Panc1 (cell line): ENCODE data around the gene MRPL43. TPM values are rescaled to one million over a fixed set of nuclear protein-coding genes. Genes with fewer than 3 reads are reported as not detected.

Experiments used
- ATAC-seq: fragments of 200-7000 bp; cut with Tn5 transposase; 2 replicates; pipeline ENCODE4 v1.9.1; 2020; ENCODE audit warnings: mild to moderate bottlenecking, moderate library complexity
- BruUV-seq: library from RNA; stranded (reverse); fragments of 400-500 nt; replicated peaks from 2 replicates; lab custom pipeline; 2021; lab: Mats Ljungman, UMichigan
- CTCF ChIA-PET: fragments of 300-600 bp; sonication (Branson Sonifier 250); formaldehyde crosslinking; loops from one replicate; lab custom pipeline; 2022; ENCODE audit warnings: antibody characterized with exemption; lab: Charles Lee
- POLR2A ChIA-PET: fragments of 300-600 bp; sonication (Branson Sonifier 250); formaldehyde crosslinking; loops from one replicate; lab custom pipeline; 2022; ENCODE audit warnings: antibody characterized with exemption; lab: Charles Lee
- DNase-seq: peaks from one replicate; pipeline ENCODE4 v3.0.0-alpha.2; 2010; ENCODE audit warnings: low read depth, low spot score
- H3K27ac ChIP-seq: 2 replicates; pipeline ENCODE4 v1.5.1; 2011; ENCODE audit warnings: mild to moderate bottlenecking, low read length, inconsistent platforms
- H3K27me3 ChIP-seq: fragments of 200-500 bp; sonication (Bioruptor generic); 2 replicates; pipeline ENCODE4 v1.6.0; 2014; ENCODE audit warnings: low read length, inconsistent platforms; ENCODE audit not compliant: control insufficient read depth, insufficient read depth
- H3K36me3 ChIP-seq: fragments of 200-500 bp; sonication (Bioruptor generic); 2 replicates; pipeline ENCODE4 v1.5.1; 2014; ENCODE audit warnings: inconsistent platforms, mild to moderate bottlenecking, low read length, moderate library complexity; ENCODE audit not compliant: control insufficient read depth, insufficient read depth
- H3K4me1 ChIP-seq: 2 replicates; pipeline ENCODE4 v1.5.1; 2011; ENCODE audit warnings: inconsistent platforms, mild to moderate bottlenecking, low read length, moderate library complexity; ENCODE audit not compliant: control insufficient read depth, insufficient read depth
- H3K4me3 ChIP-seq, 2 experiments: 2 replicates each; pipeline ENCODE4 v1.5.1; 2011 to 2012; ENCODE audit warnings: low read depth in 2 of 2, low read length in 2 of 2, mild to moderate bottlenecking in 2 of 2, inconsistent platforms in 1 of 2, moderate library complexity in 1 of 2
- H3K9me3 ChIP-seq: fragments of 200-500 bp; sonication (Bioruptor generic); 2 replicates; pipeline ENCODE4 v1.5.1; 2014; ENCODE audit warnings: low read depth, mild to moderate bottlenecking, inconsistent platforms, low read length, moderate library complexity; ENCODE audit not compliant: control insufficient read depth, insufficient read depth
- POLR2AphosphoS5 ChIP-seq: IDR thresholded peaks from 2 replicates; pipeline ENCODE4 v1.6.1; 2012; ENCODE audit warnings: mild to moderate bottlenecking, low read depth, low read length, moderate library complexity
- SIN3A ChIP-seq: IDR thresholded peaks from 2 replicates; pipeline ENCODE4 v1.6.1; 2012; ENCODE audit warnings: low read depth, mild to moderate bottlenecking, low read length, moderate library complexity, borderline replicate concordance; ENCODE audit not compliant: insufficient read depth
- TCF7L2 ChIP-seq: IDR thresholded peaks from 2 replicates; pipeline ENCODE4 v1.6.1; 2011; ENCODE audit warnings: mild to moderate bottlenecking, low read depth, low read length, inconsistent platforms
- in situ Hi-C: cut with HindIII; loops from 2 replicates; pipeline ENCODE4 v1.10.0; 2016; ENCODE audit warnings: low sequenced_read_pairs, low pct_unique_long_range_greater_than_20kb
- intact Hi-C: fragments of 100-400 bp; cut with micrococcal nuclease; formaldehyde crosslinking; loops from one replicate; pipeline ENCODE4 v1.10.0; 2022; ENCODE audit not compliant: unreplicated experiment
- total RNA-seq: library from RNA; stranded (reverse); gene quantifications from one replicate; pipeline ENCODE4 v1.2.1, GENCODE V29; 2021; ENCODE audit not compliant: unreplicated experiment
- TF ChIP-seq, protein P1 (sequence below): fragments of 450-650 bp; IDR thresholded peaks from 2 replicates; pipeline ENCODE4 v1.5.1; 2017; ENCODE audit warnings: mild to moderate bottlenecking
- TF ChIP-seq, protein P2 (sequence below), 2 experiments: IDR thresholded peaks; 2 replicates each; pipeline ENCODE4 v1.6.1; 2011 to 2012; ENCODE audit warnings: low read depth in 2 of 2, control low read depth in 1 of 2, low read length in 1 of 2, mild to moderate bottlenecking in 1 of 2, moderate library complexity in 1 of 2; ENCODE audit not compliant: insufficient read depth in 1 of 2

The MRPL43 gene
- total RNA-seq, 1 experiment from 2014 or later = 108 TPM

DNA sequence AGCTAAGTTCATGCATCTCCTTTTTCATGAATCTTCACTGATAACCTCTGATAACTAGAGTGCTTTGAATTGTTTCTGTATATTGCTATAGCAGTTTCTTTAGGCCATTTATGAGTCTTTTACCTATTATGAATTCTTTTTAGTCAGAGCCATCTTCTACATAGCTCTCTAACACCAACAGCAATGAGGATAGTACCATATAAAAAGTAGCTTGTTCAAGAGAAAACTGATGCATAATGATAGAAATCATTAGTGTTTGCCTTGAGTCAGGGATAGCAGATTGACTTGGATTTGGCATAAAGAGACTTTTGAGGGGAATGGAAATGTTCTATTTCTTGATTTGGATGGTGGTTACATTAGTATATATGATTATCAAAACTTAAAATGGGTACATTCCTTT is 43.8 kb downstream of the MRPL43 start:
- Histone ChIP-seq H3K4me1 (no peaks in the 10 kb centered on the region), H3K27me3 (no peaks in the 10 kb centered on the region), H3K4me3 (no peak overlapping the region), H3K9me3 (no peaks in the 10 kb centered on the region), H3K36me3 (peaks cover 63% of the 10 kb centered on the region), H3K27ac (no peak overlapping the region)
- no peak for DNase-seq
- POLR2A ChIA-PET = interaction anchor here (0.6 kb wide), 1 partner anchor 463 kb away, joined by 4 read pairs; no protein-coding TSS in a partner anchor
- ATAC-seq = no peak
- in situ Hi-C loops (no loop called here), intact Hi-C loops (no loop called here)
- CTCF ChIA-PET = interaction anchor here (0.6 kb wide), 1 partner anchor 11 kb away, joined by 4 read pairs; no protein-coding TSS in a partner anchor
- no peak for TF ChIP-seq SIN3A
- TF ChIP-seq, protein P1, sequence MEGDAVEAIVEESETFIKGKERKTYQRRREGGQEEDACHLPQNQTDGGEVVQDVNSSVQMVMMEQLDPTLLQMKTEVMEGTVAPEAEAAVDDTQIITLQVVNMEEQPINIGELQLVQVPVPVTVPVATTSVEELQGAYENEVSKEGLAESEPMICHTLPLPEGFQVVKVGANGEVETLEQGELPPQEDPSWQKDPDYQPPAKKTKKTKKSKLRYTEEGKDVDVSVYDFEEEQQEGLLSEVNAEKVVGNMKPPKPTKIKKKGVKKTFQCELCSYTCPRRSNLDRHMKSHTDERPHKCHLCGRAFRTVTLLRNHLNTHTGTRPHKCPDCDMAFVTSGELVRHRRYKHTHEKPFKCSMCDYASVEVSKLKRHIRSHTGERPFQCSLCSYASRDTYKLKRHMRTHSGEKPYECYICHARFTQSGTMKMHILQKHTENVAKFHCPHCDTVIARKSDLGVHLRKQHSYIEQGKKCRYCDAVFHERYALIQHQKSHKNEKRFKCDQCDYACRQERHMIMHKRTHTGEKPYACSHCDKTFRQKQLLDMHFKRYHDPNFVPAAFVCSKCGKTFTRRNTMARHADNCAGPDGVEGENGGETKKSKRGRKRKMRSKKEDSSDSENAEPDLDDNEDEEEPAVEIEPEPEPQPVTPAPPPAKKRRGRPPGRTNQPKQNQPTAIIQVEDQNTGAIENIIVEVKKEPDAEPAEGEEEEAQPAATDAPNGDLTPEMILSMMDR = no peak
- no peak for TF ChIP-seq POLR2AphosphoS5
- TF ChIP-seq, protein P2, sequence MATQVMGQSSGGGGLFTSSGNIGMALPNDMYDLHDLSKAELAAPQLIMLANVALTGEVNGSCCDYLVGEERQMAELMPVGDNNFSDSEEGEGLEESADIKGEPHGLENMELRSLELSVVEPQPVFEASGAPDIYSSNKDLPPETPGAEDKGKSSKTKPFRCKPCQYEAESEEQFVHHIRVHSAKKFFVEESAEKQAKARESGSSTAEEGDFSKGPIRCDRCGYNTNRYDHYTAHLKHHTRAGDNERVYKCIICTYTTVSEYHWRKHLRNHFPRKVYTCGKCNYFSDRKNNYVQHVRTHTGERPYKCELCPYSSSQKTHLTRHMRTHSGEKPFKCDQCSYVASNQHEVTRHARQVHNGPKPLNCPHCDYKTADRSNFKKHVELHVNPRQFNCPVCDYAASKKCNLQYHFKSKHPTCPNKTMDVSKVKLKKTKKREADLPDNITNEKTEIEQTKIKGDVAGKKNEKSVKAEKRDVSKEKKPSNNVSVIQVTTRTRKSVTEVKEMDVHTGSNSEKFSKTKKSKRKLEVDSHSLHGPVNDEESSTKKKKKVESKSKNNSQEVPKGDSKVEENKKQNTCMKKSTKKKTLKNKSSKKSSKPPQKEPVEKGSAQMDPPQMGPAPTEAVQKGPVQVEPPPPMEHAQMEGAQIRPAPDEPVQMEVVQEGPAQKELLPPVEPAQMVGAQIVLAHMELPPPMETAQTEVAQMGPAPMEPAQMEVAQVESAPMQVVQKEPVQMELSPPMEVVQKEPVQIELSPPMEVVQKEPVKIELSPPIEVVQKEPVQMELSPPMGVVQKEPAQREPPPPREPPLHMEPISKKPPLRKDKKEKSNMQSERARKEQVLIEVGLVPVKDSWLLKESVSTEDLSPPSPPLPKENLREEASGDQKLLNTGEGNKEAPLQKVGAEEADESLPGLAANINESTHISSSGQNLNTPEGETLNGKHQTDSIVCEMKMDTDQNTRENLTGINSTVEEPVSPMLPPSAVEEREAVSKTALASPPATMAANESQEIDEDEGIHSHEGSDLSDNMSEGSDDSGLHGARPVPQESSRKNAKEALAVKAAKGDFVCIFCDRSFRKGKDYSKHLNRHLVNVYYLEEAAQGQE (IDR thresholded peaks at IDR 0.05; ENCODE audit: insufficient read depth in 1 of 2, low read depth in 2 of 2, low read length in 1 of 2) = no peak
- no peak for TF ChIP-seq TCF7L2
- TSS peak; percentile 33 for BruUV-seq

DNA sequence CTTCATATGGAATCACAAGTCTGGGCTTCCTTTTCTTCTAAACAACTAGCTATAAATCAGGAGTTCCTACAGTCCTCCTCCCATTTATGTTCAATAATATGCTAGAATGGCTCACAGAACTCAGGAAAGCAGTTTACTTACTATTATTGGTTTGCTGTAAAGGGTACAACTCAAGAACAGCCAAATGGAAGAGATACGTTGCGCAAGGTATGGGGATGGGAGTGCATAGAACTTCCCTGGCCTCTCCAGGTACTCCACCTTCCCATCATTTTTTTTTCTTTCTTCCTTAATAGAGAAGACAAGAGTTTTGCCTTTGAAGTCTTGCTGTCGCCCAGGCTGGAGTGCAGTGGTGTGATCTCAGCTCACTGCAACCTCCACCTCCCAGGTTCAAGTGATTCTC is 45.1 kb downstream of the MRPL43 start:
- no peak overlapping the region for H3K4me3 ChIP-seq
- peaks cover 60% of the 10 kb centered on the region for H3K36me3 ChIP-seq
- TF ChIP-seq SIN3A (no peak), TCF7L2 (no peak), POLR2AphosphoS5 (no peak)
- TF ChIP-seq, protein P2 (IDR thresholded peaks at IDR 0.05; ENCODE audit: insufficient read depth in 1 of 2, low read depth in 2 of 2, low read length in 1 of 2) = no peak
- TF ChIP-seq, protein P1 = no peak
- DNase-seq = no peak
- in situ Hi-C loops = no loop called here
- CTCF ChIA-PET = no interaction called here
- no peaks in the 10 kb centered on the region for H3K4me1 ChIP-seq
- POLR2A ChIA-PET = no interaction called here
- no TSS peak for BruUV-seq
- H3K9me3 ChIP-seq = no peaks in the 10 kb centered on the region
- H3K27ac ChIP-seq = no peak overlapping the region
- no peaks in the 10 kb centered on the region for H3K27me3 ChIP-seq
- ATAC-seq = no peak
- intact Hi-C loops = no loop called here
